Type B pancreatic cell (in vitro differentiated cells): Measurements from ENCODE around the gene MYO1E. TPM values are rescaled to one million over a fixed set of nuclear protein-coding genes. Genes with fewer than 3 reads are reported as not detected.

Source experiments
- DNase-seq: peaks from one replicate; pipeline ENCODE4 v3.0.0; 2021; ENCODE audit warnings: mixed read lengths; ENCODE audit not compliant: unreplicated experiment; ENCODE audit errors: extremely low spot score
- H3K27ac Mint-ChIP-seq: 2 replicates; pipeline ENCODE4 v1.8.0; 2021; ENCODE audit warnings: mild to moderate bottlenecking, mixed read lengths
- H3K27me3 Mint-ChIP-seq: 2 replicates; pipeline ENCODE4 v1.8.0; 2021; ENCODE audit warnings: mixed read lengths
- H3K36me3 Mint-ChIP-seq: 2 replicates; pipeline ENCODE4 v1.8.0; 2021; ENCODE audit warnings: mixed read lengths
- H3K4me1 Mint-ChIP-seq: one replicate; pipeline ENCODE4 v1.8.0; 2021; ENCODE audit warnings: mixed read lengths; ENCODE audit not compliant: unreplicated experiment
- H3K4me3 Mint-ChIP-seq: 2 replicates; pipeline ENCODE4 v1.8.0; 2021; ENCODE audit warnings: mild to moderate bottlenecking, mixed read lengths
- H3K9me3 Mint-ChIP-seq: 2 replicates; pipeline ENCODE4 v1.8.0; 2021; ENCODE audit warnings: mixed read lengths
- total RNA-seq: library from RNA; stranded (reverse); gene quantifications from 2 replicates; pipeline ENCODE4 v1.2.1, GENCODE V29; 2021; ENCODE audit warnings: low replicate concordance
- TF ChIP-seq, protein P1 (sequence below): fragments of 200-600 bp; sonication (generic); conservative IDR thresholded peaks from 2 replicates; pipeline ENCODE4 v1.5.0; 2021; ENCODE audit warnings: antibody characterized with exemption, mild to moderate bottlenecking

Gene MYO1E
- total RNA-seq, 1 donor from 2014 or later = 55.6 TPM

DNA sequence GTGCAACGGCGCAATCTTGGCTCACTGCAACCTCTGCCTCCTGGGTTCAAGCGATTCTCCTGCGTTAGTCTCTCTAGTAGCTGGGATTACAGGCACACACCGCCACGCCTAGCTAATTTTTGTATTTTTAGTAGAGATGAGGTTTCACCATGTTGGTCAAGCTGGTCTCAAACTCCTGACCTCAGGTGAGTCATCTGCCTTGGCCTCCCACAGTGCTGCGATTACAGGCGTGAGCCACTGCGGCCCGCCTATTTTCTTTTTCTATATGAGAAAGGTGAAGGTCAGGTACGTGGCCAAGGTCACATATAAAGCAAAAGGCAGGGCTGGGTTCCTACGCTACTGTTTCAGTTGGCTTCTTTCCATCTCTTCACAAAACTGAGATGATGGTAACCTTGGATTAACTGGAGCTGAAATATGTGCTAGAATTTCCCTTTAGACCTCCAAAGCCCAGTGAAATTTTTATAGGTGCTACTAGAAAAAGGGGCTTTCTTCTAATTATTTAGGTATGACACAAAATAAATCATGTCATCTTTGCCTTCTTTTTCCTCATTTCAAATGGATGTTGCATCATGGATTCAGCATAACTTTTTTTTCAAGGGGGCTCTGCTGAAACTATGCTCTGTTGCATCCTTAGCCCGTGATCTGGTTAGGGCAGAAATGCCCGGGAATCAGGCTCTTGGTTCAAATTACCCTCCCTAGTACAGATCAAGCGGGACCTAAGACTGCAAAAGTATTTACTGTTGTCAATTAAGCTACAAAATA lies 68.5 kb downstream of the MYO1E start:
- no peaks in the 10 kb centered on the region for H3K36me3 Mint-ChIP-seq
- H3K27ac Mint-ChIP-seq = no peak overlapping the region
- TF ChIP-seq, protein P1, sequence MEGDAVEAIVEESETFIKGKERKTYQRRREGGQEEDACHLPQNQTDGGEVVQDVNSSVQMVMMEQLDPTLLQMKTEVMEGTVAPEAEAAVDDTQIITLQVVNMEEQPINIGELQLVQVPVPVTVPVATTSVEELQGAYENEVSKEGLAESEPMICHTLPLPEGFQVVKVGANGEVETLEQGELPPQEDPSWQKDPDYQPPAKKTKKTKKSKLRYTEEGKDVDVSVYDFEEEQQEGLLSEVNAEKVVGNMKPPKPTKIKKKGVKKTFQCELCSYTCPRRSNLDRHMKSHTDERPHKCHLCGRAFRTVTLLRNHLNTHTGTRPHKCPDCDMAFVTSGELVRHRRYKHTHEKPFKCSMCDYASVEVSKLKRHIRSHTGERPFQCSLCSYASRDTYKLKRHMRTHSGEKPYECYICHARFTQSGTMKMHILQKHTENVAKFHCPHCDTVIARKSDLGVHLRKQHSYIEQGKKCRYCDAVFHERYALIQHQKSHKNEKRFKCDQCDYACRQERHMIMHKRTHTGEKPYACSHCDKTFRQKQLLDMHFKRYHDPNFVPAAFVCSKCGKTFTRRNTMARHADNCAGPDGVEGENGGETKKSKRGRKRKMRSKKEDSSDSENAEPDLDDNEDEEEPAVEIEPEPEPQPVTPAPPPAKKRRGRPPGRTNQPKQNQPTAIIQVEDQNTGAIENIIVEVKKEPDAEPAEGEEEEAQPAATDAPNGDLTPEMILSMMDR = no peak
- H3K9me3 Mint-ChIP-seq = no peaks in the 10 kb centered on the region
- H3K4me1 Mint-ChIP-seq = peaks cover 19% of the 10 kb centered on the region
- DNase-seq = no peak
- H3K27me3 Mint-ChIP-seq = no peaks in the 10 kb centered on the region
- H3K4me3 Mint-ChIP-seq = no peak overlapping the region

DNA sequence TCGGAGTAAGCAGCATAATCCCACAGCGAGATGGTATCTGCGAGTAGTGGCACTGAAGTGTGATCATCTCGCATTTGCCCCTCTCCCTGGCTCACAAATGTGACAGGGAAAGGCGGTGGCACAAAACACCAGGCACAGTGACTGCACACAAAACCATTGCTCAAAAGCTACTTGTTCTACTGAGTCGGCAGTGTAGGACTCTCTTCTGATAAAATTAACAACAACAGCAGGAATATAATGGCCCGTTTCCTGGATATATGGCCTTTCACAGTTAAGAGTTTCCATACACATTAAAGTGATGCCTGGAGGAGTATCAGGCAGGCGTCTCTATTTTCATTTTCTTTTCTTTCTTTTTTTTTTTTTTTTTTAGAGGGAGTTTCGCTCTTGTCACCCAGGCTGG lies 69.0 kb downstream of the MYO1E start:
- H3K27me3 Mint-ChIP-seq = no peaks in the 10 kb centered on the region
- H3K9me3 Mint-ChIP-seq = no peaks in the 10 kb centered on the region
- H3K36me3 Mint-ChIP-seq = no peaks in the 10 kb centered on the region
- H3K4me3 Mint-ChIP-seq = no peak overlapping the region
- no peak overlapping the region for H3K27ac Mint-ChIP-seq
- DNase-seq = no peak
- TF ChIP-seq, protein P1 = no peak
- peaks cover 21% of the 10 kb centered on the region for H3K4me1 Mint-ChIP-seq

DNA sequence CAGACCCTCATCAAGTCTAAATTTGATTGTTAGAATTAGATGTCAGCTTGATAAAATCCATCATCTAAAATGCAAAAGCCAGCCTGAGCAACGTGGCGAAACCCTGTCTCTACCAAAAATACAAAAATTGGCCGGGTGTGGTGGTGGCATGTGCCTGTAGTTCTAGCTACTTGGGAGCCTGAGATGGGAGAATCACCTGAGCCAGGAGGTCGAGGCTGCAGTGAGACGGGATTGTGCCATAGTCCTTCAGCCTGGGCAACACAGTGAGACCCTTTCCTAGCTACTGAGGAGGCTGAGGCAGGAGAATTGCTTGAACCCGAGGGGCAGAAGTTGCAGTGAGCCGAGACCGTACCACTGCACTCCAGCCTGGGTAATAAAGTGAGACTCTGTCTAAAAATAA lies 69.5 kb downstream of the MYO1E start:
- H3K27ac Mint-ChIP-seq = no peak overlapping the region

DNA sequence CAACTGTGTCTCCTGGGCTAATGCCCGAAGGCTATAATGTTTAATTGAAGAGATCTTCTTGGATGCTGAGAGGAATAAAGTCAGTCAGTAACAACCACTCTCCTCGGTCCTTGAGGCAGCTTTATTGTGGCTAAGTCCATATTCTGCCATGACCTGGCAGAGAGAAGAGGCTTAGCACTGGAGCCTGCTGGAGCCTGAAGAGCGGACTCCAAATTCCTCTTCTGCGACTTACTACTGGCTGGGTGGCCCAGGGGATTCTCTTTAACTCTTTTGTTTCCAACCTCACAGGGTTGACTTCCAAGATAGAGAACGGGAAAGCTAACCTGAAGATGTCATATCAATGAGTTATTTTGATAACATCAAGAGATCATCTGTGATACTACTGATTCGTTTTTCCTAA lies 71.1 kb downstream of the MYO1E start:
- Mint-ChIP-seq H3K9me3 (peaks cover 7% of the 10 kb centered on the region), H3K27ac (no peak overlapping the region), H3K36me3 (no peaks in the 10 kb centered on the region), H3K4me3 (no peak overlapping the region), H3K4me1 (peaks cover 29% of the 10 kb centered on the region), H3K27me3 (no peaks in the 10 kb centered on the region)
- TF ChIP-seq, protein P1 = no peak
- DNase-seq = no peak

More for the DNA sequence above, 69.5 kb downstream of the MYO1E start:
- no peak for DNase-seq
- Mint-ChIP-seq H3K4me1 (peaks cover 26% of the 10 kb centered on the region), H3K4me3 (no peak overlapping the region), H3K9me3 (peaks cover 5% of the 10 kb centered on the region), H3K36me3 (no peaks in the 10 kb centered on the region), H3K27me3 (no peaks in the 10 kb centered on the region)
- TF ChIP-seq, protein P1 = no peak

DNA sequence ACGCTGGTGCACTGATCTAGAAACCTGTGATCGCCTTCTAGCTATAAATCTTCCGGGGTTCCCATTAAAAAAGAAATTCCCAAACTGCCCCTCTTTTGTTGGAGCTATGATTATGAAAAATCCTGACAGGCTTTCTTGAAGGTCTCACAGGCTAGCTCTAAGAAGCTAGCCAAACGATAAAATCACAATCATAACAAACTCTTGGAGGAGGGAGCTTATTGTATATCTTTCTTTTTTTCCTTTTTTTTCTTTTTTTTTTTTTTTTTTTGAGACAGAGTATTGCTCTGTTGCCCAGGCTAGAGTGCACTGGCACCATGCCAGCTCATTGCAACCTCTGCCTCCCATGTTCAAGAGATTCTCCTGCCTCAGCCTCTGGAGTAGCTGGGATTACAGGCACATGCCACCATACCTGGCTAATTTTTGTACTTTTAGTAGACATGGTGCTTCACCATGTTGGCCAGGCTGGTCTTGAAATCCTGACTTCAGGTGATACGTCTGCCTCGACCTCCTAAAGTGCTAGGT lies 72.0 kb downstream of the MYO1E start:
- DNase-seq = no peak
- Mint-ChIP-seq H3K9me3 (peaks cover 7% of the 10 kb centered on the region), H3K4me1 (peaks cover 38% of the 10 kb centered on the region), H3K36me3 (no peaks in the 10 kb centered on the region), H3K4me3 (no peak overlapping the region), H3K27me3 (no peaks in the 10 kb centered on the region), H3K27ac (no peak overlapping the region)
- TF ChIP-seq, protein P1 = no peak
